K562 (cell line): ENCODE results near the gene GRB2. TPM values are rescaled to one million over a fixed set of nuclear protein-coding genes. Genes with fewer than 3 reads are reported as not detected.
"Not testable (repeated sequence)": the region's sequence is repeated elsewhere in the genome, so short reads cannot be mapped to it uniquely, and the experiment has no call there.

Source experiments
- ATF1 ChIP-seq, 2 experiments: fragments of 450-650 bp in 1 of 2; IDR thresholded peaks; 2 replicates each; pipeline ENCODE4 v1.6.1; 2016; ENCODE audit warnings: missing compliant biosample characterization in 1 of 2, missing genetic modification characterization in 1 of 2
- BHLHE40 ChIP-seq: IDR thresholded peaks from 2 replicates; pipeline ENCODE4 v1.6.1; 2011; ENCODE audit warnings: low read length, improper control_type of control experiment
- CXXC5 ChIP-seq: fragments of 250-450 bp; sonication (Bioruptor Pico); IDR thresholded peaks from 2 replicates; pipeline ENCODE4 v1.8.0; 2022; ENCODE audit warnings: inconsistent platforms, mild to moderate bottlenecking, moderate library complexity
- FOXJ2 ChIP-seq: fragments of 200-800 bp; sonication (Bioruptor generic); IDR thresholded peaks from 2 replicates; pipeline ENCODE4 v1.6.1; 2016; ENCODE audit warnings: missing genetic modification characterization, missing compliant biosample characterization
- L3MBTL2 ChIP-seq: fragments of 450-650 bp; IDR thresholded peaks from 2 replicates; pipeline ENCODE4 v1.6.1; 2016; ENCODE audit warnings: mild to moderate bottlenecking, moderate library complexity
- MYNN ChIP-seq, 2 experiments: sonication (generic); formaldehyde crosslinking in 1 of 2; IDR thresholded peaks; 2 replicates each; pipeline versions ENCODE4 v1.5.0 to v1.6.1; 2016 to 2020; ENCODE audit warnings: antibody characterized with exemption in 1 of 2, missing genetic modification reagents in 1 of 2
- NFRKB ChIP-seq: fragments of 450-650 bp; IDR thresholded peaks from 2 replicates; pipeline ENCODE4 v1.6.1; 2016; ENCODE audit warnings: low read depth
- TAL1 ChIP-seq: fragments of 450-650 bp; IDR thresholded peaks from 2 replicates; pipeline ENCODE4 v1.6.1; 2016; ENCODE audit warnings: mild to moderate bottlenecking
- TFAP4 ChIP-seq: sonication (generic); formaldehyde crosslinking; IDR thresholded peaks from 2 replicates; pipeline ENCODE4 v1.8.0; 2022; ENCODE audit warnings: missing genetic modification reagents, mild to moderate bottlenecking, moderate library complexity, borderline replicate concordance
- TOE1 ChIP-seq, 2 experiments: fragments of 450-650 bp in 1 of 2; sonication (generic) in 1 of 2; formaldehyde crosslinking in 1 of 2; IDR thresholded peaks; 2 replicates each; pipeline versions ENCODE4 v1.7.1 to v1.8.0; 2016 to 2022; ENCODE audit warnings: borderline replicate concordance in 2 of 2, mild to moderate bottlenecking in 2 of 2, antibody characterized with exemption in 1 of 2, inconsistent platforms in 1 of 2, low read depth in 1 of 2, missing genetic modification reagents in 1 of 2, moderate library complexity in 1 of 2
- TRIM28 ChIP-seq: fragments of 450-650 bp; IDR thresholded peaks from 2 replicates; pipeline ENCODE4 v1.6.1; 2017
- ZBTB40 ChIP-seq, 2 experiments: fragments of 450-650 bp in 1 of 2; sonication (generic) in 1 of 2; formaldehyde crosslinking in 1 of 2; IDR thresholded peaks; 2 replicates each; pipeline versions ENCODE4 v1.7.1 to v1.9.0; 2016 to 2022; ENCODE audit warnings: inconsistent platforms in 1 of 2, mild to moderate bottlenecking in 1 of 2, missing genetic modification reagents in 1 of 2
- polyA plus RNA-seq, 8 experiments: library from polyadenylated mRNA; depleted of rRNA in 4 of 8; stranded (reverse) in 5 of 8; unstranded in 3 of 8; fragments of >200 nt; fragmentation: Nextera tagmentation in 2 of 8; fragmentation: Illumina TruSeq in 1 of 8; extraction: Ambion mirVana in 2 of 8; extraction: Trizol in 1 of 8; gene quantifications; 2 replicates each; pipeline versions ENCODE4 v1.2.1 to v1.2.3, GENCODE V29; 2011 to 2014; ENCODE audit warnings: inconsistent platforms in 1 of 8, missing spikeins in 1 of 8
- total RNA-seq, 7 experiments: library from RNA; depleted of rRNA in 6 of 7; stranded (reverse); fragments of >200 nt in 6 of 7; fragmentation: Illumina TruSeq in 2 of 7; extraction: Trizol in 2 of 7; gene quantifications; 2 replicates each; pipeline versions ENCODE4 v1.2.1 to v1.2.3, GENCODE V29; 2011 to 2021; ENCODE audit warnings: low replicate concordance in 1 of 7

GRB2 gene
- total and polyA plus RNA-seq, 9 of the 15 experiments (the other 6 are each of a cell fraction or from before 2014, with no cell fraction given): 57.2 to 136 (median 84.8) TPM

- TF ChIP-seq ZBTB40 (IDR thresholded peaks at IDR 0.05): peak; percentile 43; the same call in 1 of the 2 replicates
- TF ChIP-seq ZBTB40 (CRISPR knock-in tag; IDR thresholded peaks at IDR 0.05); MYNN (CRISPR knock-in tag; IDR thresholded peaks at IDR 0.05); ATF1 (CRISPR knock-in tag; IDR thresholded peaks at IDR 0.05); TOE1 (CRISPR knock-in tag; IDR thresholded peaks at IDR 0.05; ENCODE audit: borderline replicate concordance, low read depth): not testable (repeated sequence)
- TF ChIP-seq TRIM28: 0 out of 2 replicates have a peak, but pooled peaks have one; percentile 21
- peak; percentile 98 for TF ChIP-seq TFAP4 (CRISPR knock-in tag)
- peak; percentile 50; the same call in 1 of the 2 replicates for TF ChIP-seq L3MBTL2
- 0 out of 2 replicates have a peak, but pooled peaks have one; percentile 28 for TF ChIP-seq NFRKB
- TF ChIP-seq MYNN (IDR thresholded peaks at IDR 0.05): peak; percentile 53; the same call in 1 of the 2 replicates
- TF ChIP-seq BHLHE40: peak; percentile 50; the same call in 1 of the 2 replicates
- peak; percentile 76 for TF ChIP-seq ATF1 (tag; IDR thresholded peaks at IDR 0.05)
- TF ChIP-seq CXXC5: peak; percentile 60
- peak; percentile 81; the same call in 1 of the 2 replicates for TF ChIP-seq TOE1 (IDR thresholded peaks at IDR 0.05; ENCODE audit: borderline replicate concordance)
- TF ChIP-seq FOXJ2 (tag): peak; percentile 90
- peak; percentile 78 for TF ChIP-seq TAL1
Measured at GRCh38 chr17:75367838-75368789, 37.4 kb downstream of the GRB2 start (continued).
